Activated B cell treated with CpG ODN at 0.5 μM for 24 hours (primary cell): ENCODE results near the gene DNA2. TPM values are rescaled to one million over a fixed set of nuclear protein-coding genes. Genes with fewer than 3 reads are reported as not detected.
A peak's percentile ranks its signal among the peaks of the same experiment; 100 is the strongest.
"Not testable (repeated sequence)": the region's sequence is repeated elsewhere in the genome, so short reads cannot be mapped to it uniquely, and the experiment has no call there.

ENCODE experiments used
- ATAC-seq: fragments of 200-7000 bp; cut with Tn5 transposase; one replicate; pipeline ENCODE4 v1.10.0; 2021; ENCODE audit warnings: low read depth, mild to moderate bottlenecking, moderate library complexity
- CTCF ChIA-PET: fragments of 350-600 bp; sonication (Branson Sonifier 250); formaldehyde crosslinking; loops from one replicate; lab custom pipeline; 2021; ENCODE audit warnings: antibody characterized with exemption; lab: Charles Lee
- POLR2A ChIA-PET: fragments of 350-600 bp; sonication (Branson Sonifier 250); formaldehyde crosslinking; loops from one replicate; lab custom pipeline; 2021; ENCODE audit warnings: antibody characterized with exemption; lab: Charles Lee
- DNase-seq: peaks from one replicate; pipeline ENCODE4 v3.0.0; 2022
- H3K27ac Mint-ChIP-seq: one replicate; pipeline ENCODE4 v1.8.0; 2020; ENCODE audit warnings: mixed read lengths
- H3K27me3 Mint-ChIP-seq: one replicate; pipeline ENCODE4 v1.8.0; 2021; ENCODE audit warnings: mixed read lengths
- H3K36me3 Mint-ChIP-seq: one replicate; pipeline ENCODE4 v1.8.0; 2021; ENCODE audit warnings: low read depth, mixed read lengths
- H3K4me1 Mint-ChIP-seq: one replicate; pipeline ENCODE4 v1.8.0; 2021; ENCODE audit warnings: mixed read lengths
- H3K4me3 Mint-ChIP-seq: one replicate; pipeline ENCODE4 v1.8.0; 2020; ENCODE audit warnings: mild to moderate bottlenecking, mixed read lengths
- H3K9me3 Mint-ChIP-seq: one replicate; pipeline ENCODE4 v1.8.0; 2020; ENCODE audit warnings: mixed read lengths
- intact Hi-C: fragments of 100-400 bp; cut with micrococcal nuclease; formaldehyde crosslinking; loops from one replicate; pipeline ENCODE4 v1.15.1; 2024
- total RNA-seq: library from RNA; stranded (reverse); gene quantifications from 2 replicates; pipeline ENCODE4 v1.2.3, GENCODE V29; 2022
- TF ChIP-seq, protein P1 (sequence below): fragments of 200-600 bp; IDR thresholded peaks from one replicate; pipeline ENCODE4 v1.8.0; 2022; ENCODE audit warnings: antibody characterized with exemption, mild to moderate bottlenecking

Gene DNA2, protein sequence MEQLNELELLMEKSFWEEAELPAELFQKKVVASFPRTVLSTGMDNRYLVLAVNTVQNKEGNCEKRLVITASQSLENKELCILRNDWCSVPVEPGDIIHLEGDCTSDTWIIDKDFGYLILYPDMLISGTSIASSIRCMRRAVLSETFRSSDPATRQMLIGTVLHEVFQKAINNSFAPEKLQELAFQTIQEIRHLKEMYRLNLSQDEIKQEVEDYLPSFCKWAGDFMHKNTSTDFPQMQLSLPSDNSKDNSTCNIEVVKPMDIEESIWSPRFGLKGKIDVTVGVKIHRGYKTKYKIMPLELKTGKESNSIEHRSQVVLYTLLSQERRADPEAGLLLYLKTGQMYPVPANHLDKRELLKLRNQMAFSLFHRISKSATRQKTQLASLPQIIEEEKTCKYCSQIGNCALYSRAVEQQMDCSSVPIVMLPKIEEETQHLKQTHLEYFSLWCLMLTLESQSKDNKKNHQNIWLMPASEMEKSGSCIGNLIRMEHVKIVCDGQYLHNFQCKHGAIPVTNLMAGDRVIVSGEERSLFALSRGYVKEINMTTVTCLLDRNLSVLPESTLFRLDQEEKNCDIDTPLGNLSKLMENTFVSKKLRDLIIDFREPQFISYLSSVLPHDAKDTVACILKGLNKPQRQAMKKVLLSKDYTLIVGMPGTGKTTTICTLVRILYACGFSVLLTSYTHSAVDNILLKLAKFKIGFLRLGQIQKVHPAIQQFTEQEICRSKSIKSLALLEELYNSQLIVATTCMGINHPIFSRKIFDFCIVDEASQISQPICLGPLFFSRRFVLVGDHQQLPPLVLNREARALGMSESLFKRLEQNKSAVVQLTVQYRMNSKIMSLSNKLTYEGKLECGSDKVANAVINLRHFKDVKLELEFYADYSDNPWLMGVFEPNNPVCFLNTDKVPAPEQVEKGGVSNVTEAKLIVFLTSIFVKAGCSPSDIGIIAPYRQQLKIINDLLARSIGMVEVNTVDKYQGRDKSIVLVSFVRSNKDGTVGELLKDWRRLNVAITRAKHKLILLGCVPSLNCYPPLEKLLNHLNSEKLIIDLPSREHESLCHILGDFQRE
- total RNA-seq: 6.6 and 8.1 TPM in 2 replicates

DNA sequence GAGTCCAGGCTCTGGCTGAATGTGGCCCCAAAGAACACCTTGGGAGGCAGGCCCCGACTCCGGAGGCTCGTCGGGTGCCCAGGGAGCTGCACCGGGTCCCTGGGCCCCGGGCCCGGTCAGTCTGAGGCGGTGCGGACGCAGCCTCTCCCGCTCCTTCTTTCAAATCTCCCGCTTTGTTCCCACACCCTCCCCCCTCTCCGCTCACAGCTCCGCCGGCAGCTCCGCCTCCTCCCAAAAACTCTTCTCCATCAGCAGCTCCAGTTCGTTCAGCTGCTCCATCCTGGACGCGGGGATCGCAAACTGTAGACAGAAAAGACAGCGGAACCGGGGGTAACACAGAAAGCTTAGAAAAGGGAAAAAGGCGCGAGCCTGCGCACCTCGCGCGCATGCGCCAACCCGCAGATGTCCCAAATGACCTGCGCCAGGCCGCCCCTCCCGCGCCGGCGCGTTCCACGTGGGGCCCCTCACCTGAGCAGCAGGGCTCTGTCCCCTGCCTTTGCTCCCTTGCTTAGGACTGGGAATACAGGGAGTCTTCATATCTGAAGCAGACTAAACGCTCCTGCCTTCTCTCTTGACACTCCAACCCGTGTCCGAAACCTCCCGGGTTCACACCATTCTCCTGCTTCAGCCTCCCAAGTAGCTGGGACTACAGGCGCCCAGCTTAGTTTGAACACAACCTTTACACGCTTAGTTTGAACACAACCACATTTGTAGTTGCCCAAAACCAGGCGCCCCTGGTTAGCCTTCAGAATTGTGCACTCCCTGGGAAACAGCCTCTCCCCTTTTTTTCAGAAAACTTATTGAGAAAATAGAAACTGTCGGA, at the start of gene DNA2:
DNA2 (minus strand) TSS at position 388 of the 823 bp plus-strand sequence; CDS start at position 279, 109 bp downstream.
- Mint-ChIP-seq H3K4me3 (peak within 1 kb of the TSS; percentile 99), H3K4me1 (peaks cover 18% of the 10 kb centered on the region), H3K27ac (peak within 1 kb of the TSS; percentile 88), H3K36me3 (peaks cover 7% of the 10 kb centered on the region), H3K9me3 (no peaks in the 10 kb centered on the region), H3K27me3 (no peaks in the 10 kb centered on the region)
- CTCF ChIA-PET: interaction anchor here (0.6 kb wide), 1 partner anchor 424 kb away, joined by 4 read pairs; no protein-coding TSS in a partner anchor
- POLR2A ChIA-PET: interaction anchor here (0.6 to 1.1 kb wide), 4 partner anchors 64 to 622 kb away, joined by 3 to 10 read pairs (median 4); partner anchors contain the start of genes CCAR1 and HNRNPH3
- DNase-seq (peak; percentile 73), ATAC-seq (peak; percentile 91)
- intact Hi-C loops: loop anchor here (1.0 kb wide), 2 partner anchors 56 to 64 kb away; partner anchors contain the start of genes RUFY2 and SLC25A16
- TF ChIP-seq, protein P1, sequence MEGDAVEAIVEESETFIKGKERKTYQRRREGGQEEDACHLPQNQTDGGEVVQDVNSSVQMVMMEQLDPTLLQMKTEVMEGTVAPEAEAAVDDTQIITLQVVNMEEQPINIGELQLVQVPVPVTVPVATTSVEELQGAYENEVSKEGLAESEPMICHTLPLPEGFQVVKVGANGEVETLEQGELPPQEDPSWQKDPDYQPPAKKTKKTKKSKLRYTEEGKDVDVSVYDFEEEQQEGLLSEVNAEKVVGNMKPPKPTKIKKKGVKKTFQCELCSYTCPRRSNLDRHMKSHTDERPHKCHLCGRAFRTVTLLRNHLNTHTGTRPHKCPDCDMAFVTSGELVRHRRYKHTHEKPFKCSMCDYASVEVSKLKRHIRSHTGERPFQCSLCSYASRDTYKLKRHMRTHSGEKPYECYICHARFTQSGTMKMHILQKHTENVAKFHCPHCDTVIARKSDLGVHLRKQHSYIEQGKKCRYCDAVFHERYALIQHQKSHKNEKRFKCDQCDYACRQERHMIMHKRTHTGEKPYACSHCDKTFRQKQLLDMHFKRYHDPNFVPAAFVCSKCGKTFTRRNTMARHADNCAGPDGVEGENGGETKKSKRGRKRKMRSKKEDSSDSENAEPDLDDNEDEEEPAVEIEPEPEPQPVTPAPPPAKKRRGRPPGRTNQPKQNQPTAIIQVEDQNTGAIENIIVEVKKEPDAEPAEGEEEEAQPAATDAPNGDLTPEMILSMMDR: no peak

DNA sequence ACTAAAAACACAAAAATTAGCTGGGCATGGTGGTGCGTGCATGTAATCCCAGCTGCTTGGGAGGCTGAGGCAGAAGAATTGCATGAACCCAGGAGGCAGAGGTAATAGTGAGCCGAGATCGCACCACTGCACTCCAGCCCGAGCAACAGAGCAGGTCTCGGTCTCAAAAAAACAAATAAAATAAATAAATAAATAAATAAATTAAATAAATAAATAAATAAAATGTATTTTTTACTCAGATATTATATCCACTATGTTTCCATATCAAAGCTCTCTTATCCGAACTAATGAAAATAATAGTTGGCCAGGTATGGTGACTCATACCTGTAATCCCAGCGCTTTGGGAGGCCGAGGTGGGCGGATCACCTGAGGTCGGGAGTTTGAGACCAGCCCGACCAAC, 46.8 kb upstream of the DNA2 start:
- H3K27ac Mint-ChIP-seq, intact Hi-C loops, ATAC-seq, H3K9me3 Mint-ChIP-seq, POLR2A ChIA-PET, CTCF ChIA-PET, H3K27me3 Mint-ChIP-seq, H3K4me3 Mint-ChIP-seq, DNase-seq, H3K4me1 Mint-ChIP-seq: not testable (repeated sequence)
- H3K36me3 Mint-ChIP-seq: peaks cover 45% of the 10 kb centered on the region

- ChIA-PET POLR2A (interaction anchor here (0.6 kb wide), 1 partner anchor 185 kb away, joined by 4 read pairs; the partner anchor contains the start of gene HNRNPH3), CTCF (no interaction called here)
- H3K9me3 Mint-ChIP-seq: no peaks in the 10 kb centered on the region
- peaks cover 45% of the 10 kb centered on the region for H3K36me3 Mint-ChIP-seq
- TF ChIP-seq, protein P1: no peak
- ATAC-seq: no peak
- no peaks in the 10 kb centered on the region for H3K4me1 Mint-ChIP-seq
- H3K27ac Mint-ChIP-seq: no peak overlapping the region
- intact Hi-C loops: no loop called here
- DNase-seq: no peak
- H3K27me3 Mint-ChIP-seq: no peaks in the 10 kb centered on the region
- no peak overlapping the region for H3K4me3 Mint-ChIP-seq
Observed at GRCh38 chr10:68517188-68517587, 45.4 kb upstream of the DNA2 start.

DNA sequence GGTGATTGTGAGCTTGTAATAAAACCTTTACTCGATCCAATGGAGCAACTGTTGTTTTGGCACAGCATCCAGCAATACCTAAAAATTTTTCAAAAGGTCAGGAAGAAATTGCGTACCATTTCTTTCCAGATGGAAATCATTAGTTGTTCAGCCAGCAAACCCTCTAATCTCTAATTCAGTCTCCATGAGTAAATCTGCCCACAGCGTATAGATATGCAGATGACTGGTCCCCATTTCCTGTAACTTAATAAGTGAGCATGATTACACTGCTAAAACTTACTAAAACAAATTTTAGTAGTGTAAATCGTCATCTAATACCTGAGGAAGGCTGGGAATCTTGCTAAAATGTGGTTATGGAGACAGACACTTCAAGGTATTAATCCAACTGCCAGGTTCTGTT, 45.0 kb upstream of the DNA2 start:
- POLR2A ChIA-PET: interaction anchor here (0.6 kb wide), 1 partner anchor 185 kb away, joined by 4 read pairs; the partner anchor contains the start of gene HNRNPH3
- DNase-seq (no peak), ATAC-seq (no peak)
- Mint-ChIP-seq H3K4me3 (no peak overlapping the region), H3K27ac (no peak overlapping the region), H3K4me1 (no peaks in the 10 kb centered on the region), H3K9me3 (no peaks in the 10 kb centered on the region), H3K27me3 (no peaks in the 10 kb centered on the region), H3K36me3 (peaks cover 40% of the 10 kb centered on the region)
- CTCF ChIA-PET: no interaction called here
- TF ChIP-seq, protein P1: no peak
- intact Hi-C loops: no loop called here

DNA sequence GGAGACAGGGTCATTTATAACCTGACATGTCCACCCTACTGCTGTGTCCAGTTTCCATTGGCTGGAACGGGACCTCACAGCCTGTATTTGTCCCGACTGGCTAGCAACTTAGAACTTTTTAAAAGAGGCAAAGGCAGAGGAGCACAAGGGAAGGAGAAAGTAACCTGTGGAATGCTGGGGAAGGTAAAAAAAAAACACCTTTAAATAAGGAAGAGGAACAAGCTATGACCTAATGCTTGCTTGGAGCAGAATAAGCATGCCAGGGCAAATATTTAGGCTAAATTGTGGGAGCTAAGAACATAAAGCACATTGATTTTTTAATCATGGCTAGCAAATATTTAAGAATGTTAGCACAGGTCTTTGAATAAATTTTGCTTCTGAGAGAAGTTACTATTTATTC, 44.4 kb upstream of the DNA2 start:
- CTCF ChIA-PET: not testable (repeated sequence)

More for the DNA sequence above, 44.4 kb upstream of the DNA2 start:
- peaks cover 43% of the 10 kb centered on the region for H3K36me3 Mint-ChIP-seq
- H3K27ac Mint-ChIP-seq, H3K9me3 Mint-ChIP-seq, H3K4me1 Mint-ChIP-seq, POLR2A ChIA-PET, H3K4me3 Mint-ChIP-seq, H3K27me3 Mint-ChIP-seq, DNase-seq, ATAC-seq, intact Hi-C loops: not testable (repeated sequence)
